PC-9 (cell line): ENCODE results near the gene APLF.

ENCODE experiments used
- EZH2 ChIP-seq: fragments of 200-600 bp; sonication (generic); IDR thresholded peaks from 2 replicates; pipeline ENCODE4 v1.8.0; 2017; ENCODE audit warnings: antibody characterized with exemption, low read depth
- TF ChIP-seq, protein P1 (sequence below): fragments of 200-600 bp; sonication (generic); conservative IDR thresholded peaks from 2 replicates; pipeline ENCODE4 v1.6.1; 2017; ENCODE audit warnings: mixed run types, antibody characterized with exemption, mild to moderate bottlenecking, moderate library complexity

DNA sequence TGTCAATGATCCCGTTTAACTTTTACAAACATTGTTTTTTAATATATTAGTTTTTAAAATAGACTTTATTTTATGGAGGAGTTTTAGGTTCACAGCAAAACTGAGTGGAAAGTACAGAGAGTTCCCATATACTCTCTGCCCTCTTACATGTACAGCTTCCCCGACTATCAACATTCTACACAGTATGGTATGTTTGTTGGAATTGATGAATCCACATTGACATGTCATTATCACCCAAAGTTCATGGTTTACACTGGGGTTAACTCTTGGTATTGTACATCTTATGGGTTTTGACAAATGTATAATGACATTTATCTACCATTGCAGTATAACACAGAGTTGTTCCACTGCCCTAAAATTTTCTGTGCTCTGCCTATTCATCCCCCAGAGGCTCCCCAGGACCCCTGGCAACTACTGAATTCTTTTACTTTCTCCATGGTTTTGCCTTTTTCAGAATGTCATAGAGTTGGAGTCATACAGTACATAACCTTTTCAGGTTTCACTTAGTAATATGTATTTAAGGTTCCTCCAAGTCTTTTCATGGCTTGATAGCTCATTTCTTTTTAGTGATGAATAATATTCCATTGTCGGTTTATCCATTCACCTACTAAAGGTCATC lies 5.5 kb downstream of the APLF start:
- TF ChIP-seq, protein P1, sequence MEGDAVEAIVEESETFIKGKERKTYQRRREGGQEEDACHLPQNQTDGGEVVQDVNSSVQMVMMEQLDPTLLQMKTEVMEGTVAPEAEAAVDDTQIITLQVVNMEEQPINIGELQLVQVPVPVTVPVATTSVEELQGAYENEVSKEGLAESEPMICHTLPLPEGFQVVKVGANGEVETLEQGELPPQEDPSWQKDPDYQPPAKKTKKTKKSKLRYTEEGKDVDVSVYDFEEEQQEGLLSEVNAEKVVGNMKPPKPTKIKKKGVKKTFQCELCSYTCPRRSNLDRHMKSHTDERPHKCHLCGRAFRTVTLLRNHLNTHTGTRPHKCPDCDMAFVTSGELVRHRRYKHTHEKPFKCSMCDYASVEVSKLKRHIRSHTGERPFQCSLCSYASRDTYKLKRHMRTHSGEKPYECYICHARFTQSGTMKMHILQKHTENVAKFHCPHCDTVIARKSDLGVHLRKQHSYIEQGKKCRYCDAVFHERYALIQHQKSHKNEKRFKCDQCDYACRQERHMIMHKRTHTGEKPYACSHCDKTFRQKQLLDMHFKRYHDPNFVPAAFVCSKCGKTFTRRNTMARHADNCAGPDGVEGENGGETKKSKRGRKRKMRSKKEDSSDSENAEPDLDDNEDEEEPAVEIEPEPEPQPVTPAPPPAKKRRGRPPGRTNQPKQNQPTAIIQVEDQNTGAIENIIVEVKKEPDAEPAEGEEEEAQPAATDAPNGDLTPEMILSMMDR = no peak
- TF ChIP-seq EZH2 = no peak
